Ishikawa (cell line): ENCODE data around the gene PODN.

Source experiments
- CEBPB ChIP-seq: IDR thresholded peaks from 2 replicates; pipeline ENCODE4 v1.6.1; 2012
- CREB1 ChIP-seq: IDR thresholded peaks from 2 replicates; pipeline ENCODE4 v1.6.1; 2012; ENCODE audit warnings: low read depth
- EGR1 ChIP-seq: IDR thresholded peaks from 2 replicates; pipeline ENCODE4 v1.6.1; 2012
- EP300 ChIP-seq: IDR thresholded peaks from 2 replicates; pipeline ENCODE4 v1.6.1; 2012; ENCODE audit warnings: borderline replicate concordance
- FOXM1 ChIP-seq: IDR thresholded peaks from 2 replicates; pipeline ENCODE4 v1.6.1; 2012; ENCODE audit warnings: low read depth, borderline replicate concordance
- MAX ChIP-seq: IDR thresholded peaks from 2 replicates; pipeline ENCODE4 v1.6.1; 2012
- NFIC ChIP-seq: IDR thresholded peaks from 2 replicates; pipeline ENCODE4 v1.6.1; 2012
- RAD21 ChIP-seq: IDR thresholded peaks from 2 replicates; pipeline ENCODE4 v1.6.1; 2012; ENCODE audit warnings: low read depth
- REST ChIP-seq: IDR thresholded peaks from 2 replicates; pipeline ENCODE4 v1.6.1; 2012; ENCODE audit warnings: low read depth, mild to moderate bottlenecking
- TAF1 ChIP-seq: IDR thresholded peaks from 2 replicates; pipeline ENCODE4 v1.6.1; 2012; ENCODE audit warnings: low read depth, mild to moderate bottlenecking
- TCF12 ChIP-seq: IDR thresholded peaks from 2 replicates; pipeline ENCODE4 v1.6.1; 2012; ENCODE audit warnings: low read depth
- TEAD4 ChIP-seq: IDR thresholded peaks from 2 replicates; pipeline ENCODE4 v1.6.1; 2012
- USF1 ChIP-seq: IDR thresholded peaks from 2 replicates; pipeline ENCODE4 v1.6.1; 2012
- YY1 ChIP-seq: IDR thresholded peaks from 2 replicates; pipeline ENCODE4 v1.6.1; 2012; ENCODE audit warnings: low read depth
- ZBTB7A ChIP-seq: IDR thresholded peaks from 2 replicates; pipeline ENCODE4 v1.6.1; 2012; ENCODE audit warnings: low read depth

PODN gene

GRCh38 chr1:53121319-53122172 lies 59.5 kb downstream of the PODN start:
- no peak for TF ChIP-seq EP300
- TF ChIP-seq TCF12: no peak
- no peak for TF ChIP-seq CREB1
- no peak for TF ChIP-seq EGR1
- TF ChIP-seq MAX: no peak
- TF ChIP-seq CEBPB: no peak
- TF ChIP-seq FOXM1: no peak
- no peak for TF ChIP-seq TEAD4
- TF ChIP-seq RAD21: no peak
- no peak for TF ChIP-seq YY1
- TF ChIP-seq USF1: no peak
- TF ChIP-seq ZBTB7A: no peak
- no peak for TF ChIP-seq TAF1
- no peak for TF ChIP-seq REST
- TF ChIP-seq NFIC: no peak

GRCh38 chr1:53122201-53122885 lies 60.3 kb downstream of the PODN start:
- no peak for TF ChIP-seq REST
- TF ChIP-seq TAF1: no peak
- TF ChIP-seq ZBTB7A: no peak
- no peak for TF ChIP-seq YY1
- no peak for TF ChIP-seq FOXM1
- no peak for TF ChIP-seq MAX
- TF ChIP-seq CEBPB: no peak
- no peak for TF ChIP-seq USF1
- no peak for TF ChIP-seq NFIC
- no peak for TF ChIP-seq TCF12
- no peak for TF ChIP-seq RAD21
- no peak for TF ChIP-seq TEAD4
- TF ChIP-seq EGR1: no peak

- TF ChIP-seq TEAD4 (no peak), YY1 (no peak), USF1 (no peak)
These were observed 61.0 kb downstream of the PODN start for GRCh38 chr1:53122961-53123413.

GRCh38 chr1:53123453-53124140 lies 61.6 kb downstream of the PODN start:
- no peak for TF ChIP-seq EGR1
- no peak for TF ChIP-seq NFIC
- TF ChIP-seq TAF1: no peak

- TF ChIP-seq FOXM1: no peak
- no peak for TF ChIP-seq TCF12
- TF ChIP-seq EGR1: no peak
These were observed 63.1 kb downstream of the PODN start for GRCh38 chr1:53125122-53125521.
